ENCODE data around the gene SYT6.

DNA sequence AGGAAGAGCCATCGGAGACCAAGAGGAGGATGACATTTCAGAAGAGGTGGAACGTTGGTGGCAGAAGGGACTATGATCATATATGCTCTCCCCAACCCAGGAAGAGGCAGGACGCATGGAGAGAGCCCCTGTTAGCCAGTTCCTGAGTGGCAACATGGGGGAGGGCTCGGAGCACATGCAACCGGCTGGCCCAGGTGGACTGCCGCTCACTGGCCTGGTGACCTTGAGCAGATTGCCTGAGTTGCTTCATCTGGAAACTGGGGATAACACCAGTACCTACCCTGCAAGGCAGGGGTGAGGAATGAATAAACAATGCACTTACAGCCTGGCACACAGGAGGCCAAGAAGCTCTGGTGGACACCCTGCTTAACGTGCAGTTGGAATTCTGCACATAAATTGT is 29.0 kb downstream of the SYT6 start:
- TF ChIP-seq, protein P1, sequence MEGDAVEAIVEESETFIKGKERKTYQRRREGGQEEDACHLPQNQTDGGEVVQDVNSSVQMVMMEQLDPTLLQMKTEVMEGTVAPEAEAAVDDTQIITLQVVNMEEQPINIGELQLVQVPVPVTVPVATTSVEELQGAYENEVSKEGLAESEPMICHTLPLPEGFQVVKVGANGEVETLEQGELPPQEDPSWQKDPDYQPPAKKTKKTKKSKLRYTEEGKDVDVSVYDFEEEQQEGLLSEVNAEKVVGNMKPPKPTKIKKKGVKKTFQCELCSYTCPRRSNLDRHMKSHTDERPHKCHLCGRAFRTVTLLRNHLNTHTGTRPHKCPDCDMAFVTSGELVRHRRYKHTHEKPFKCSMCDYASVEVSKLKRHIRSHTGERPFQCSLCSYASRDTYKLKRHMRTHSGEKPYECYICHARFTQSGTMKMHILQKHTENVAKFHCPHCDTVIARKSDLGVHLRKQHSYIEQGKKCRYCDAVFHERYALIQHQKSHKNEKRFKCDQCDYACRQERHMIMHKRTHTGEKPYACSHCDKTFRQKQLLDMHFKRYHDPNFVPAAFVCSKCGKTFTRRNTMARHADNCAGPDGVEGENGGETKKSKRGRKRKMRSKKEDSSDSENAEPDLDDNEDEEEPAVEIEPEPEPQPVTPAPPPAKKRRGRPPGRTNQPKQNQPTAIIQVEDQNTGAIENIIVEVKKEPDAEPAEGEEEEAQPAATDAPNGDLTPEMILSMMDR (IDR thresholded peaks at IDR 0.05; ENCODE audit: poor library complexity) = no peak
- TF ChIP-seq EZH2 (IDR thresholded peaks at IDR 0.05; ENCODE audit: borderline replicate concordance) = no peak

Data from hepatocyte (in vitro differentiated cells).